Tibial nerve (tissue), 4 donors: ENCODE results near the gene GAPDH. TPM values are rescaled to one million over a fixed set of nuclear protein-coding genes. Genes with fewer than 3 reads are reported as not detected.
A peak's percentile ranks its signal among the peaks of the same experiment; 100 is the strongest.
"Not testable (repeated sequence)": the region's sequence is repeated elsewhere in the genome, so short reads cannot be mapped to it uniquely, and the experiment has no call there.

Experiments
- DNase-seq, 2 donors: peaks; one replicate each; pipeline ENCODE4 v3.0.0-alpha.2; 2019; ENCODE audit warnings: low spot score in 2 of 2
- H3K27ac ChIP-seq, 4 donors: fragments of 200-600 bp; sonication (generic) in 3 of 4; one replicate each; pipeline ENCODE4 v1.5.1; 2017 to 2019; ENCODE audit warnings: mild to moderate bottlenecking in 1 of 4
- H3K27me3 ChIP-seq, 2 donors: fragments of 200-600 bp; sonication (generic) in 1 of 2; one replicate each; pipeline versions ENCODE4 v1.5.1 to v1.6.0; 2017 to 2019
- H3K36me3 ChIP-seq, 3 donors: fragments of 200-600 bp; sonication (generic); one replicate each; pipeline ENCODE4 v1.5.1; 2018 to 2019
- H3K4me1 ChIP-seq, 4 donors: fragments of 200-600 bp; sonication (generic) in 3 of 4; one replicate each; pipeline ENCODE4 v1.5.1; 2017 to 2019
- H3K4me3 ChIP-seq, 4 donors: fragments of 200-600 bp; sonication (generic) in 3 of 4; one replicate each; pipeline ENCODE4 v1.5.1; 2017 to 2019; ENCODE audit warnings: mild to moderate bottlenecking in 1 of 4, moderate library complexity in 1 of 4
- H3K9me3 ChIP-seq, 4 donors: fragments of 200-600 bp; sonication (generic) in 3 of 4; one replicate each; pipeline ENCODE4 v1.5.1; 2017 to 2019
- CTCF ChIP-seq, 5 experiments: fragments of 200-600 bp in 3 of 5; fragments of 450-650 bp in 2 of 5; sonication (generic) in 3 of 5; IDR thresholded peaks; one replicate each; pipeline ENCODE4 v1.5.1; 2016 to 2019; ENCODE audit warnings: antibody characterized with exemption in 5 of 5, mild to moderate bottlenecking in 3 of 5, moderate library complexity in 2 of 5
- EP300 ChIP-seq, 2 donors: sonication (generic); formaldehyde crosslinking; IDR thresholded peaks; one replicate each; pipeline ENCODE4 v1.6.1; 2017; ENCODE audit warnings: antibody characterized with exemption in 2 of 2, mild to moderate bottlenecking in 1 of 2
- POLR2A ChIP-seq, 2 donors: fragments of 450-650 bp; IDR thresholded peaks; one replicate each; pipeline ENCODE4 v1.6.1; 2017; ENCODE audit warnings: antibody characterized with exemption in 2 of 2, mild to moderate bottlenecking in 2 of 2, moderate library complexity in 2 of 2
- WGBS, 2 donors: methylation state at CpG; one replicate each; pipeline ENCODE4 v1.1.5; 2018; 5-methylcytosine and 5-hydroxymethylcytosine counted together
- total RNA-seq, 4 donors: library from RNA; depleted of rRNA; stranded (reverse); fragments of >200 nt; gene quantifications; one replicate each; pipeline ENCODE4 v1.1.0, GENCODE V29; 2016

The GAPDH gene
- total RNA-seq, 4 donors from 2014 or later, result 1,360 to 2,316 (median 1,728) TPM

- Histone ChIP-seq H3K4me1 (peaks cover 0 to 28% (median 20%) of the 10 kb centered on the region in 4 donors), H3K4me3 (peak within 1 kb of the TSS; percentile 76 to 88 (median 82)), H3K27me3 (no peaks in the 10 kb centered on the region), H3K9me3 (no peaks in the 10 kb centered on the region), H3K36me3 (peaks cover 0 to 31% (median 3%) of the 10 kb centered on the region in 3 donors), H3K27ac (peak within 1 kb of the TSS; percentile 88 to 98 (median 96))
- peak in 1 of 2 donors; percentile 12 for TF ChIP-seq EP300 (IDR thresholded peaks at IDR 0.05)
- no peak for TF ChIP-seq POLR2A (IDR thresholded peaks at IDR 0.05)
- TF ChIP-seq CTCF (IDR thresholded peaks at IDR 0.05), result peak in 3 of 5 experiments; percentile 20 to 88 (median 82)
- WGBS, 2 donors, result 0 to 1% methylated on average over 36 to 48 of the region's 49 CpGs
- peak; percentile 84 to 88 for DNase-seq
Measured at GRCh38 chr12:6493497-6494257, 40.6 kb upstream of the GAPDH start, which contains the start of gene NCAPD2. Gene NCAPD2, plus strand, starts transcription at chr12:6494102. Its CDS starts 997 bp downstream, at chr12:6495099.

GRCh38 chr12:6494258-6494743 is 40.0 kb upstream of the GAPDH start:
- Histone ChIP-seq H3K27ac (peak overlapping the region in 3 of 4 donors; percentile 95 to 98 (median 96)), H3K4me3 (peak overlapping the region; percentile 76 to 88 (median 82)), H3K9me3 (no peaks in the 10 kb centered on the region), H3K27me3 (no peaks in the 10 kb centered on the region), H3K4me1 (peaks cover 0 to 28% (median 20%) of the 10 kb centered on the region in 4 donors), H3K36me3 (peaks cover 0 to 37% (median 5%) of the 10 kb centered on the region in 3 donors)
- DNase-seq, result no peak
- WGBS, 2 donors, result 2% methylated on average over 14 of the region's 14 CpGs
- TF ChIP-seq CTCF (IDR thresholded peaks at IDR 0.05) (no peak), POLR2A (IDR thresholded peaks at IDR 0.05) (no peak), EP300 (IDR thresholded peaks at IDR 0.05) (no peak)

- no peak for DNase-seq
- Histone ChIP-seq H3K27me3 (no peaks in the 10 kb centered on the region), H3K36me3 (peaks cover 0 to 44% (median 5%) of the 10 kb centered on the region in 3 donors), H3K4me3 (peak overlapping the region in 1 of 4 donors; percentile 76), H3K9me3 (no peaks in the 10 kb centered on the region), H3K27ac (peak overlapping the region in 1 of 4 donors; percentile 95), H3K4me1 (peaks cover 0 to 28% (median 20%) of the 10 kb centered on the region in 4 donors)
- 58 to 61% methylated on average over 1 of the region's 1 CpG for WGBS, 2 donors
- TF ChIP-seq POLR2A (IDR thresholded peaks at IDR 0.05) (no peak), CTCF (IDR thresholded peaks at IDR 0.05) (no peak), EP300 (IDR thresholded peaks at IDR 0.05) (no peak)
Measured at GRCh38 chr12:6494968-6495367, 39.3 kb upstream of the GAPDH start.

- peaks cover 0 to 28% (median 5%) of the 10 kb centered on the region in 3 donors for H3K36me3 ChIP-seq
- H3K27me3 ChIP-seq, DNase-seq, H3K4me3 ChIP-seq, H3K9me3 ChIP-seq: not testable (repeated sequence)
- peaks cover 0 to 22% (median 16%) of the 10 kb centered on the region in 4 donors for H3K4me1 ChIP-seq
- peak overlapping the region in 1 of 4 donors; percentile 62 for H3K27ac ChIP-seq
- WGBS, 2 donors, result 62 to 65% methylated on average over 3 of the region's 3 CpGs
Measured at GRCh38 chr12:6497291-6497690, 37.0 kb upstream of the GAPDH start.

GRCh38 chr12:6500466-6500865 is 33.9 kb upstream of the GAPDH start:
- Histone ChIP-seq H3K4me1 (peaks cover 0 to 3% (median 1%) of the 10 kb centered on the region in 4 donors), H3K27me3 (no peaks in the 10 kb centered on the region)

More at GRCh38 chr12:6500466-6500865, 33.9 kb upstream of the GAPDH start:
- TF ChIP-seq EP300 (IDR thresholded peaks at IDR 0.05) (no peak), POLR2A (IDR thresholded peaks at IDR 0.05) (no peak), CTCF (IDR thresholded peaks at IDR 0.05) (no peak)
- H3K36me3 ChIP-seq, result peaks cover 0 to 40% (median 5%) of the 10 kb centered on the region in 3 donors
- no peak overlapping the region for H3K4me3 ChIP-seq
- no peaks in the 10 kb centered on the region for H3K9me3 ChIP-seq
- no peak overlapping the region for H3K27ac ChIP-seq
- no peak for DNase-seq
- WGBS, 2 donors, result 68 to 85% methylated on average over 2 of the region's 2 CpGs
